Measurements from ENCODE around the gene FMO2. TPM values are rescaled to one million over a fixed set of nuclear protein-coding genes. Genes with fewer than 3 reads are reported as not detected.

The FMO2 gene
- total RNA-seq, 1 experiment from 2014 or later, result not detected

- no peak overlapping the region for H3K27ac Mint-ChIP-seq (ENCODE audit: unreplicated experiment)
- no peak overlapping the region for H3K4me3 Mint-ChIP-seq (ENCODE audit: low read depth, unreplicated experiment)
- CTCF ChIA-PET, result interaction anchor here (0.6 to 2.8 kb wide), 9 partner anchors 13 to 470 kb away, joined by 3 to 46 read pairs (median 3); partner anchors contain the start of gene FMO4
- H3K27me3 Mint-ChIP-seq (ENCODE audit: unreplicated experiment), result peaks cover 42% of the 10 kb centered on the region
- BruUV-seq (replicated peaks), result no TSS peak
- H3K9me3 Mint-ChIP-seq (ENCODE audit: low read depth, unreplicated experiment), result no peaks in the 10 kb centered on the region
- H3K36me3 Mint-ChIP-seq (ENCODE audit: insufficient read depth, unreplicated experiment), result no peaks in the 10 kb centered on the region
- H3K4me1 Mint-ChIP-seq (ENCODE audit: low read depth, unreplicated experiment), result no peaks in the 10 kb centered on the region
- TF ChIP-seq, protein P1, sequence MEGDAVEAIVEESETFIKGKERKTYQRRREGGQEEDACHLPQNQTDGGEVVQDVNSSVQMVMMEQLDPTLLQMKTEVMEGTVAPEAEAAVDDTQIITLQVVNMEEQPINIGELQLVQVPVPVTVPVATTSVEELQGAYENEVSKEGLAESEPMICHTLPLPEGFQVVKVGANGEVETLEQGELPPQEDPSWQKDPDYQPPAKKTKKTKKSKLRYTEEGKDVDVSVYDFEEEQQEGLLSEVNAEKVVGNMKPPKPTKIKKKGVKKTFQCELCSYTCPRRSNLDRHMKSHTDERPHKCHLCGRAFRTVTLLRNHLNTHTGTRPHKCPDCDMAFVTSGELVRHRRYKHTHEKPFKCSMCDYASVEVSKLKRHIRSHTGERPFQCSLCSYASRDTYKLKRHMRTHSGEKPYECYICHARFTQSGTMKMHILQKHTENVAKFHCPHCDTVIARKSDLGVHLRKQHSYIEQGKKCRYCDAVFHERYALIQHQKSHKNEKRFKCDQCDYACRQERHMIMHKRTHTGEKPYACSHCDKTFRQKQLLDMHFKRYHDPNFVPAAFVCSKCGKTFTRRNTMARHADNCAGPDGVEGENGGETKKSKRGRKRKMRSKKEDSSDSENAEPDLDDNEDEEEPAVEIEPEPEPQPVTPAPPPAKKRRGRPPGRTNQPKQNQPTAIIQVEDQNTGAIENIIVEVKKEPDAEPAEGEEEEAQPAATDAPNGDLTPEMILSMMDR (IDR thresholded peaks at IDR 0.05; ENCODE audit: unreplicated experiment), result peak; percentile 62
- DNase-seq, result peak; percentile 59
- intact Hi-C loops (cut with micrococcal nuclease; ENCODE audit: unreplicated experiment), result loop anchor here (1.0 to 10.0 kb wide), 3 partner anchors 69 to 469 kb away; partner anchors contain the start of gene FMO4
Measured at GRCh38 chr1:171245458-171246064, 60.5 kb downstream of the FMO2 start.

- Mint-ChIP-seq H3K9me3 (ENCODE audit: low read depth, unreplicated experiment) (no peaks in the 10 kb centered on the region), H3K4me1 (ENCODE audit: low read depth, unreplicated experiment) (no peaks in the 10 kb centered on the region)
- intact Hi-C loops (cut with micrococcal nuclease; ENCODE audit: unreplicated experiment), result loop anchor here (10.0 kb wide), 1 partner anchor 467 kb away; no protein-coding TSS in a partner anchor
Measured at GRCh38 chr1:171247501-171247900, 62.4 kb downstream of the FMO2 start.

DNA sequence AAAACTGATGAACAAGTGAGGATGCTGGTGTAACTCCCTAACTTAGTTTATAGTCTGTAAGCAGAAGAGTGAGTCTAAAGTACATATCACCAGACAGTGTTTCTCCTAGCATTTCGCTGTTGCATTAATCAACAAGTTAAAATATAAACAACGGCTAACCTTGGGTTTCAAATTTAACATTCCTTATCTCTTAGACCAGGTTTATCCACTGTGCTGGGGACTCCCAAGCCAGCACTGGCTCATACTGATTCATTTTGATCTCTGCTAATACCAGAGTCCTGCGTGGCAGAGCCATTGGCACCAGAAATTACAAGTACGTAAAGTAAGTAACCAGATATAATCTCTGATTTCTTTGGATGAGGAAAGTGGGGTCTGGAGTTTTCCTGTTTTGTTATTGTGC lies 63.2 kb downstream of the FMO2 start, which contains the start of gene FMO1:
TSS of gene FMO1 (plus strand) at position 193 of the 400 bp plus-strand sequence. CDS start 9,594 bp downstream, outside the sequence.
- H3K36me3 Mint-ChIP-seq (ENCODE audit: insufficient read depth, unreplicated experiment), result peaks cover 7% of the 10 kb centered on the region
- H3K27me3 Mint-ChIP-seq (ENCODE audit: unreplicated experiment), result peaks cover 32% of the 10 kb centered on the region
- H3K4me3 Mint-ChIP-seq (ENCODE audit: low read depth, unreplicated experiment), result no peak within 1 kb of the TSS
- intact Hi-C loops (cut with micrococcal nuclease; ENCODE audit: unreplicated experiment), result loop anchor here (10.0 kb wide), 1 partner anchor 466 kb away; no protein-coding TSS in a partner anchor
- CTCF ChIA-PET, result no interaction called here
- H3K4me1 Mint-ChIP-seq (ENCODE audit: low read depth, unreplicated experiment), result no peaks in the 10 kb centered on the region
- BruUV-seq (replicated peaks), result no TSS peak
- DNase-seq, result no peak
- no peaks in the 10 kb centered on the region for H3K9me3 Mint-ChIP-seq (ENCODE audit: low read depth, unreplicated experiment)
- H3K27ac Mint-ChIP-seq (ENCODE audit: unreplicated experiment), result no peak within 1 kb of the TSS
- TF ChIP-seq, protein P1 (IDR thresholded peaks at IDR 0.05; ENCODE audit: unreplicated experiment), result no peak

More at GRCh38 chr1:171247501-171247900, 62.4 kb downstream of the FMO2 start:
- BruUV-seq (replicated peaks), result no TSS peak
- no peak for DNase-seq
- peaks cover 7% of the 10 kb centered on the region for H3K36me3 Mint-ChIP-seq (ENCODE audit: insufficient read depth, unreplicated experiment)
- H3K27me3 Mint-ChIP-seq (ENCODE audit: unreplicated experiment), result peaks cover 33% of the 10 kb centered on the region
- no peak overlapping the region for H3K4me3 Mint-ChIP-seq (ENCODE audit: low read depth, unreplicated experiment)
- TF ChIP-seq, protein P1 (IDR thresholded peaks at IDR 0.05; ENCODE audit: unreplicated experiment), result no peak
- no peak overlapping the region for H3K27ac Mint-ChIP-seq (ENCODE audit: unreplicated experiment)
- CTCF ChIA-PET, result no interaction called here

GRCh38 chr1:171248841-171249240 lies 63.7 kb downstream of the FMO2 start:
- Mint-ChIP-seq H3K4me1 (ENCODE audit: low read depth, unreplicated experiment) (no peaks in the 10 kb centered on the region), H3K9me3 (ENCODE audit: low read depth, unreplicated experiment) (no peaks in the 10 kb centered on the region), H3K27me3 (ENCODE audit: unreplicated experiment) (peaks cover 27% of the 10 kb centered on the region), H3K36me3 (ENCODE audit: insufficient read depth, unreplicated experiment) (peaks cover 7% of the 10 kb centered on the region), H3K4me3 (ENCODE audit: low read depth, unreplicated experiment) (no peak overlapping the region), H3K27ac (ENCODE audit: unreplicated experiment) (no peak overlapping the region)
- intact Hi-C loops (cut with micrococcal nuclease; ENCODE audit: unreplicated experiment), result loop anchor here (10.0 kb wide), 1 partner anchor 466 kb away; no protein-coding TSS in a partner anchor
- BruUV-seq (replicated peaks), result no TSS peak
- TF ChIP-seq, protein P1 (IDR thresholded peaks at IDR 0.05; ENCODE audit: unreplicated experiment), result no peak
- no peak for DNase-seq
- CTCF ChIA-PET, result no interaction called here
